ENCODE data around the gene DIAPH3.

The DIAPH3 gene

GRCh38 chr13:59885076-59885475, 278.7 kb downstream of the DIAPH3 start:
- Histone ChIP-seq H3K27me3 (ENCODE audit: insufficient read depth, low read length, poor library complexity, severe bottlenecking) (no peaks in the 10 kb centered on the region), H3K36me3 (ENCODE audit: insufficient read depth, low read length) (no peaks in the 10 kb centered on the region), H3K4me3 (ENCODE audit: low read length, poor library complexity, severe bottlenecking) (no peak overlapping the region), H3K9me2 (replicated peaks; ENCODE audit: low read depth, low read length) (no peaks in the 10 kb centered on the region), H2AFZ (ENCODE audit: low read length) (no peak overlapping the region), H3F3A (ENCODE audit: low read depth) (no peaks in the 10 kb centered on the region), H3K79me2 (ENCODE audit: insufficient read depth, low read length) (no peaks in the 10 kb centered on the region), H3K4me1 (ENCODE audit: insufficient read depth, low read length, poor library complexity, severe bottlenecking) (peaks cover 7% of the 10 kb centered on the region), H4K20me1 (ENCODE audit: insufficient read depth, low read length, poor library complexity, severe bottlenecking) (no peaks in the 10 kb centered on the region), H3K4me2 (ENCODE audit: low read depth, low read length, poor library complexity, severe bottlenecking) (no peak overlapping the region), H3K9ac (ENCODE audit: low read depth, low read length, poor library complexity, severe bottlenecking) (no peak overlapping the region), H3K9me3 (ENCODE audit: insufficient read depth, low read depth, low read length) (no peaks in the 10 kb centered on the region)
- TF ChIP-seq EZH2phosphoT487 (IDR thresholded peaks at IDR 0.05; ENCODE audit: borderline replicate concordance) = no peak
- TF ChIP-seq CTCF (conservative IDR thresholded peaks at IDR 0.05; ENCODE audit: low read length) = no peak

GRCh38 chr13:59883885-59884284, 279.8 kb downstream of the DIAPH3 start:
- no peaks in the 10 kb centered on the region for H3K9me2 ChIP-seq (replicated peaks; ENCODE audit: low read depth, low read length)
- H3K27me3 ChIP-seq (ENCODE audit: insufficient read depth, low read length, poor library complexity, severe bottlenecking) = no peaks in the 10 kb centered on the region
- H3K4me1 ChIP-seq (ENCODE audit: insufficient read depth, low read length, poor library complexity, severe bottlenecking) = peaks cover 7% of the 10 kb centered on the region
- TF ChIP-seq CTCF (conservative IDR thresholded peaks at IDR 0.05; ENCODE audit: low read length) (no peak), EZH2phosphoT487 (IDR thresholded peaks at IDR 0.05; ENCODE audit: borderline replicate concordance) (no peak)
- H3K4me2 ChIP-seq (ENCODE audit: low read depth, low read length, poor library complexity, severe bottlenecking) = no peak overlapping the region
- H3K79me2 ChIP-seq (ENCODE audit: insufficient read depth, low read length) = no peaks in the 10 kb centered on the region
- no peaks in the 10 kb centered on the region for H3K9me3 ChIP-seq (ENCODE audit: insufficient read depth, low read depth, low read length)
- H3F3A ChIP-seq (ENCODE audit: low read depth) = no peaks in the 10 kb centered on the region
- peaks cover 4% of the 10 kb centered on the region; the same call in 1 of the 2 replicates for H3K36me3 ChIP-seq (ENCODE audit: insufficient read depth, low read length)
- no peak overlapping the region for H3K4me3 ChIP-seq (ENCODE audit: low read length, poor library complexity, severe bottlenecking)
- H4K20me1 ChIP-seq (ENCODE audit: insufficient read depth, low read length, poor library complexity, severe bottlenecking) = no peaks in the 10 kb centered on the region
- no peak overlapping the region for H2AFZ ChIP-seq (ENCODE audit: low read length)
- H3K9ac ChIP-seq (ENCODE audit: low read depth, low read length, poor library complexity, severe bottlenecking) = no peak overlapping the region

GRCh38 chr13:59880468-59880867, 283.3 kb downstream of the DIAPH3 start:
- no peaks in the 10 kb centered on the region for H3K9me2 ChIP-seq (replicated peaks; ENCODE audit: low read depth, low read length)
- H2AFZ ChIP-seq (ENCODE audit: low read length) = no peak overlapping the region
- H4K20me1 ChIP-seq (ENCODE audit: insufficient read depth, low read length, poor library complexity, severe bottlenecking) = no peaks in the 10 kb centered on the region
- TF ChIP-seq EZH2phosphoT487 (IDR thresholded peaks at IDR 0.05; ENCODE audit: borderline replicate concordance) (no peak), CTCF (conservative IDR thresholded peaks at IDR 0.05; ENCODE audit: low read length) (no peak)
- no peaks in the 10 kb centered on the region for H3K27me3 ChIP-seq (ENCODE audit: insufficient read depth, low read length, poor library complexity, severe bottlenecking)
- no peak overlapping the region for H3K4me3 ChIP-seq (ENCODE audit: low read length, poor library complexity, severe bottlenecking)
- peaks cover 24% of the 10 kb centered on the region; the same call in 1 of the 2 replicates for H3K36me3 ChIP-seq (ENCODE audit: insufficient read depth, low read length)
- H3K4me1 ChIP-seq (ENCODE audit: insufficient read depth, low read length, poor library complexity, severe bottlenecking) = peaks cover 7% of the 10 kb centered on the region
- no peak overlapping the region for H3K9ac ChIP-seq (ENCODE audit: low read depth, low read length, poor library complexity, severe bottlenecking)
- H3K79me2 ChIP-seq (ENCODE audit: insufficient read depth, low read length) = no peaks in the 10 kb centered on the region
- H3F3A ChIP-seq (ENCODE audit: low read depth) = no peaks in the 10 kb centered on the region
- no peak overlapping the region for H3K4me2 ChIP-seq (ENCODE audit: low read depth, low read length, poor library complexity, severe bottlenecking)
- no peaks in the 10 kb centered on the region for H3K9me3 ChIP-seq (ENCODE audit: insufficient read depth, low read depth, low read length)
